ENCODE results near the gene ALG8. TPM values are rescaled to one million over a fixed set of nuclear protein-coding genes. Genes with fewer than 3 reads are reported as not detected.

The ALG8 gene
- total and polyA plus RNA-seq, 2 of the 8 experiments (the other 6 are each of a cell fraction or from before 2014, with no cell fraction given) = 66.7 to 84.3 TPM

DNA sequence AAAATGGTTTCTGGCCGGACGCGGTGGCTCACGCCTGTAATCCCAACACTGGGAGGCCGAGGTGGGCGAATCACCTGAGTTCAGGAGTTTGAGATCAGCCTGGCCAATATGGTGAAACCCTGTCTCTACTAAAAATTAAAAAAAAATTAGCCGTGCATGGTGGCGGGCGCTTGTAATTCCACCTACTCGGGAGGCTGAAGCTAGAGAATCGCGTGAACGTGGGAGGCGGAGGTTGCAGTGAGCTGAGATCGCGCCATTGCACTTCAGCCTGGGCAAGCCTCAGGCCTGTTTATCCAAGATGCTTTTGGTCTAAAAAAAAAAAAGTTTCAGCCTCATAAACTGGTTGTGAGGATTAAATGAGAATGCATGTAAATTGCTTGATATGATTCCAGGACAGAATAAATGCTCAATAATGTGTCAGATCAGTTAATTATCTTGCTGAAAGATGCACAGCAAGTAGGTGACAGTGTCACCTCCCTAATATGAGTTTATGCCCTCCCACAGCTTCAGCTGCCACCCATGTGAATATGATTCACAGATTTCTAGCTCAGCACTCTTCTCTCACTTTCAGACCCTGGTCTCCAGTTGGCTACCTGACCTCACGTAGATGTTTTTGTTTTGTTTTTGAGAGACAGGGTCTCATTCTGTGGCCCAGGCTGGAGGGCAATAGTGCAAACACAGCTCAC, 1.1 kb upstream of the ALG8 start:
- Histone ChIP-seq H3K23ac (ENCODE audit: insufficient read length) (no peak overlapping the region), H3K4ac (replicated peaks; ENCODE audit: insufficient read length, low read depth, low read length) (no peak overlapping the region), H3K4me3 (ENCODE audit: extremely low read depth in 1 of 4, insufficient read depth in 2 of 4, low read depth in 3 of 4, low read length in 4 of 4) (peak overlapping the region; percentile 75 to 91 (median 84); a peak in 6 of 8 replicates), H4K5ac (ENCODE audit: insufficient read length, low read depth, low read length) (no peak overlapping the region), H2BK120ac (replicated peaks; ENCODE audit: low read depth, low read length) (no peak overlapping the region), H3K79me1 (ENCODE audit: low read depth, low read length) (0 out of 2 replicates have a peak, but pooled peaks cover 3% of the 10 kb centered on the region), H3K18ac (ENCODE audit: extremely low read depth, low read length) (no peak overlapping the region), H3K4me1 (replicated peaks in 1 of 4; ENCODE audit: control insufficient read depth in 3 of 4, insufficient read depth in 4 of 4, low read length in 3 of 4) (no peaks in the 10 kb centered on the region; a peak in 1 of 7 replicates), H2BK15ac (ENCODE audit: low read length) (no peak overlapping the region), H3K79me2 (ENCODE audit: control insufficient read depth in 1 of 2, insufficient read depth in 2 of 2, low read length in 2 of 2) (peaks cover 0 to 25% of the 10 kb centered on the region in 2 experiments; a peak in 3 of 4 replicates), H3K36me3 (ENCODE audit: control insufficient read depth in 2 of 4, insufficient read depth in 4 of 4, low read length in 3 of 4) (peaks cover 2 to 6% (median 5%) of the 10 kb centered on the region in 4 experiments; a peak in 4 of 8 replicates), H3K56ac (replicated peaks; ENCODE audit: insufficient read length, low read depth, low read length) (no peak overlapping the region), H4K91ac (replicated peaks; ENCODE audit: insufficient read length, low read length) (no peak overlapping the region), H3K14ac (ENCODE audit: insufficient read length) (no peak overlapping the region), H2BK20ac (ENCODE audit: low read length) (no peak overlapping the region), H4K20me1 (replicated peaks in 1 of 2; ENCODE audit: control insufficient read depth in 1 of 2, insufficient read depth in 2 of 2, low read length in 2 of 2) (no peaks in the 10 kb centered on the region), H4K8ac (ENCODE audit: extremely low read depth, insufficient read depth, low read length) (no peak overlapping the region), H3K9ac (replicated peaks in 1 of 4; ENCODE audit: extremely low read depth in 1 of 4, low read depth in 3 of 4, low read length in 3 of 4) (no peak overlapping the region; a peak in 1 of 7 replicates), H3K9me3 (ENCODE audit: insufficient read depth in 2 of 2, low read depth in 1 of 2, low read length in 1 of 2) (no peaks in the 10 kb centered on the region), H3K23me2 (ENCODE audit: low read depth, low read length) (peaks cover 13% of the 10 kb centered on the region), H2BK5ac (ENCODE audit: low read depth, low read length) (no peak overlapping the region), H2AFZ (ENCODE audit: low read length) (no peak overlapping the region), H2AK5ac (ENCODE audit: low read depth, low read length) (no peak overlapping the region), H3K27ac (ENCODE audit: low read depth, low read length) (no peak overlapping the region), H2BK12ac (ENCODE audit: low read depth, low read length) (no peak overlapping the region), H3K27me3 (replicated peaks in 1 of 4; ENCODE audit: control insufficient read depth in 3 of 4, extremely low read depth in 1 of 4, insufficient read depth in 3 of 4, low read length in 3 of 4) (no peaks in the 10 kb centered on the region), H3K4me2 (ENCODE audit: insufficient read depth in 1 of 2, low read depth in 2 of 2, low read length in 2 of 2) (peak overlapping the region; percentile 76 to 82)
- 75% methylated on average over 17 of the region's 17 CpGs; no CpG with 5 or more reads in 1 of the 2 experiments for WGBS, 2 experiments (ENCODE audit: extremely low coverage in 1 of 2, insufficient coverage in 1 of 2, insufficient read length in 1 of 2, insufficient replicate concordance in 2 of 2, low coverage in 1 of 2, low lambda C conversion rate in 2 of 2, missing lambda C conversion rate in 1 of 2)
- POLR2A ChIA-PET (ENCODE audit: partially characterized antibody) = interaction anchor here (0.6 to 4.5 kb wide), 13 partner anchors 8 to 388 kb away, joined by 3 to 32 read pairs (median 4); partner anchors contain the start of genes INTS4, KCTD21, NDUFC2 and USP35
- no peak for DNase-seq (ENCODE audit: low read depth in 1 of 2, low spot score in 2 of 2)
- FAIRE-seq = no peak
- CTCF ChIA-PET (ENCODE audit: partially characterized antibody) = interaction anchor here (0.7 kb wide), 1 partner anchor 249 kb away, joined by 3 read pairs; no protein-coding TSS in a partner anchor
- no peak for TF ChIP-seq KDM5A (IDR thresholded peaks at IDR 0.05; ENCODE audit: low read length)
- TF ChIP-seq HDAC2 (IDR thresholded peaks at IDR 0.05; ENCODE audit: borderline replicate concordance in 1 of 2, low read depth in 2 of 2, low read length in 2 of 2) = no peak
- TF ChIP-seq TCF12 (IDR thresholded peaks at IDR 0.05; ENCODE audit: low read depth, low read length) = no peak
- no peak for TF ChIP-seq PHF8 (conservative IDR thresholded peaks at IDR 0.05; ENCODE audit: low read depth, low read length)
- no peak for TF ChIP-seq MAFK (IDR thresholded peaks at IDR 0.05; ENCODE audit: low read depth, low read length)
- no peak for TF ChIP-seq CBX8 (IDR thresholded peaks at IDR 0.05; ENCODE audit: borderline replicate concordance, low read depth, low read length)
- no peak for TF ChIP-seq GABPA (IDR thresholded peaks at IDR 0.05; ENCODE audit: borderline replicate concordance, insufficient read depth, low read length)
- no peak for TF ChIP-seq ZNF274 (IDR thresholded peaks at IDR 0.05; ENCODE audit: borderline replicate concordance, extremely low read depth, low read length)
- TF ChIP-seq ASH2L (IDR thresholded peaks at IDR 0.05; ENCODE audit: low read length) = no peak
- TF ChIP-seq, protein P1, sequence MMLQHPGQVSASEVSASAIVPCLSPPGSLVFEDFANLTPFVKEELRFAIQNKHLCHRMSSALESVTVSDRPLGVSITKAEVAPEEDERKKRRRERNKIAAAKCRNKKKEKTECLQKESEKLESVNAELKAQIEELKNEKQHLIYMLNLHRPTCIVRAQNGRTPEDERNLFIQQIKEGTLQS (IDR thresholded peaks at IDR 0.05; ENCODE audit: insufficient read depth, low read depth, low read length) = no peak
- no peak for TF ChIP-seq SIN3A (conservative IDR thresholded peaks at IDR 0.05 in 1 of 2, IDR thresholded peaks at IDR 0.05 in 1 of 2; ENCODE audit: low read depth in 1 of 2, low read length in 2 of 2)
